Stimulated activated CD8-positive, alpha-beta memory T cell treated with anti-CD3 and anti-CD28 coated beads, Interleukin-7, amount 100 ng/mL, for 4 hours (primary cell): Measurements from ENCODE around the gene TBX2.

Experiments
- DNase-seq, 2 donors: peaks; one replicate each; pipeline ENCODE4 v3.0.0-alpha.2; 2020; ENCODE audit warnings: low read depth in 2 of 2

TBX2 gene

DNA sequence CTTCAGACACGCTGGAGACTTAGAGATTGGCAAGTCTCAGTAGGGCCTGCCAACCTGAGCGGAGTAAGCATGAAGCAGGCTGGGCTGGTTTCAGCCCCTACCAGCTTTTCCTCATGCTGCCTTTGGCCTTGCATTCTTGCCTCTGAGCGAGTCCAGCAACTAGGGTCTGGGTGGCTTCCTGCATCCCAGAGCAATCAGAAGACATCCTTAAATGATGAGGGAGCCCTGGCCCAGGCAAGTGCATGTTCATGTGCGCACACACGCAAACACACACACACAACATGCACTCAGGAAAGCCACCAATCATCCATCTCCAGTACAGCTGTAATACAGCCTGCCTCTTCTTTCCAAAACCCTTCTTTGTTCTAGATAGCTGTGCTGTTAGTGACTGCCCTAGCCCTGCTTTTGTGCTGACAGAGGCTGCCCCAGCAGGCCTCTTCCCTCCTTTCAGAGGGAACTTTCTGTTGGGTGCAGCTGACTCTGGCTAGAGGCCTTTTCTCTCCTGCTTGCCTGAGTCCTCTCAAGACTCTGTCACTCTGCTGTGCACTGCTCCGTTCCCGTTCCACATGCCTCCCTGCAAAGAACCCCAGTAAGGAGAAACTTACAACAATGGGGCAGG is 30.7 kb upstream of the TBX2 start:
- DNase-seq, result no peak

- DNase-seq, result no peak
Observed at GRCh38 chr17:61369751-61370150, 29.9 kb upstream of the TBX2 start.

GRCh38 chr17:61371179-61371578 is 28.5 kb upstream of the TBX2 start:
- DNase-seq, result no peak

DNA sequence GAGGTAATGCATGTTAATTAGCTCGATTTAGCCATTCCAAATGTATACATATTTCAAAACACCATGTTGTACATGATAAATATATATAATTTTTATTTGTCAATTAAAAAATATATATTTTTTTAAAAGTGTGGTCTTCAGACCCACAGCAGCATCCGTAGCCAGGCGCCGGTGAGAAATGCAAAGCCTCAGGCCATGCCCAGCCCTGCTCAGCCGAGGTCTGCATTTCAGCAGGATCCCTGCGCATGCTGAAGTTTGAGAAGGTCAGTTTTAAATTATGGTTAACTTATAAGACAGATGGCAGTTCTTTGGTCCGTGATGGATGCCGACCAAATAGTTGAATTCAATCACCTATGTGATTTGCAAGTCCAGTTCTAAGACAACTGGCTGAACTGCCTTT is 28.0 kb upstream of the TBX2 start:
- no peak for DNase-seq

DNA sequence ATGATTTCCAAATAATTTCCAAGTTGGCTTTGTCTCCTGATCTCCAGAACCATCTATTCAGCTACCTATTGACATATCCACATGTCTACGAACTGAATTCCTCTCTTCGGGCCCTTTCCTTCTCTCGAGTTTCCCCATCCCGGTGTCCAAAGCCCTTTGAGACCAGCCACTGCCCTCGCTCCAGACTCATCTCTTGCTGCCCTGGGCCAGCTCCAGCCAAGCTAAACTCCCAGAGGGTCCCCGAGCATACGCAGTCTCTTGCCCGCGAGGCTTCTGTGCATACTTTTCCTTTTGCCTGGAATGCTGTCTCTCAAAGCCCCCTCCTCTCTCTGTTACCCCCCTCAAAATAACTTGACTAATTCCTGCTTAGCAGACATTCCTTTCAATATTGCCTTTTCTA is 27.2 kb upstream of the TBX2 start:
- DNase-seq, result no peak

- no peak for DNase-seq
Observed at GRCh38 chr17:61376931-61377838, 22.5 kb upstream of the TBX2 start.

- DNase-seq, result no peak
Observed at GRCh38 chr17:61378658-61379456, 20.8 kb upstream of the TBX2 start.

- DNase-seq, result no peak
Observed at GRCh38 chr17:61379457-61380216, 20.0 kb upstream of the TBX2 start.

- DNase-seq, result no peak
Observed at GRCh38 chr17:61380217-61380835, 19.3 kb upstream of the TBX2 start.

DNA sequence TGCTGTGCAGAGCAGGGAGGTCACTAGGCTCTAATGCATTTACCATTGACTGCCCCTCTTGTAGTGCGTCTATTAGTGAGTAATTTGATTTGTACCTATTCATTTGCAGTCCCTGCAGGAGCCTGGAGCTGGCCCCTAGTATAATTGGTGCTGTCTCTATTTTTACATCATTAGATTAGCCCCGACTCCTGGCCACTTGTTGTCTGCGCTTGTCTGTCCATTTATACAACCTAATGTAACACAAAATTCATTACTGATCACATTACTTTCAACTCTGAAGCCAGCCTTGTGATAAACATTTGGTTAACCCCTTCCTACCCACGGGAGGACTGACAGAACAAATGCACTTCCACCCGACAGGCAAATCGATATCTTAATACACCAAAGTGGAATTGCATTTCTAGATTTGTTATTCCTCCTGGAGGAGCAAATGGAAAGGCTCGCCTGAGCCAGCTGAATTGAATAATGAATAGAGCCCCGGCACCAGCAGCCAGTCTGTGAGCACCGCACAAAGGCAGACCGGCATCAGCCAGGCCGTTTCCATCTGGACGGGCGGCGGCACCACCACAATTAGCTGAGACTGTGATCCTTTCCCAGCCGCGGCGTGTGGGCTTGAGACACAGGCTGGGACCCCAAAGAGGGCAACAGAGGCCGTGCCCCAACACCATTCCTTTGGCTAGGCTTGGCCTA is 18.7 kb upstream of the TBX2 start:
- no peak for DNase-seq

- no peak for DNase-seq
Observed at GRCh38 chr17:61381537-61381936, 18.1 kb upstream of the TBX2 start.

- DNase-seq, result no peak
Observed at GRCh38 chr17:61382796-61383688, 16.6 kb upstream of the TBX2 start.

- no peak for DNase-seq
Observed at GRCh38 chr17:61383689-61384201, 15.9 kb upstream of the TBX2 start.

DNA sequence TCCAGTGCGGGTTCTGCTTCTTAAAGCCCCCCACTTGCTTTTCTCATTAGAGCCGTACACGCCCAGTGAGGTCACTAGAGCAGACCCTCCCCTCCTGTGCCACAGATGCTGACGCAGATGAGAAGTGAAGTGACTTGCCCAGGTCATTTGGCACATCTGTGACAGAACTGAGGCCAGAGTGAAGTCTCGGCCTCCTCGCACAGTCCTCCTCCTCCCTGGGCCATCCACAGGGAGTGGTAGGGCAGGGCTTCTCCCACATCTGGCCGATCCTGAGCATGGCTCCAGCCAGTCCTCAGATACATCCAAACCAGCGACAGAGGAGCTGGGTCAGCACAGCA is 15.3 kb upstream of the TBX2 start:
- no peak for DNase-seq

DNA sequence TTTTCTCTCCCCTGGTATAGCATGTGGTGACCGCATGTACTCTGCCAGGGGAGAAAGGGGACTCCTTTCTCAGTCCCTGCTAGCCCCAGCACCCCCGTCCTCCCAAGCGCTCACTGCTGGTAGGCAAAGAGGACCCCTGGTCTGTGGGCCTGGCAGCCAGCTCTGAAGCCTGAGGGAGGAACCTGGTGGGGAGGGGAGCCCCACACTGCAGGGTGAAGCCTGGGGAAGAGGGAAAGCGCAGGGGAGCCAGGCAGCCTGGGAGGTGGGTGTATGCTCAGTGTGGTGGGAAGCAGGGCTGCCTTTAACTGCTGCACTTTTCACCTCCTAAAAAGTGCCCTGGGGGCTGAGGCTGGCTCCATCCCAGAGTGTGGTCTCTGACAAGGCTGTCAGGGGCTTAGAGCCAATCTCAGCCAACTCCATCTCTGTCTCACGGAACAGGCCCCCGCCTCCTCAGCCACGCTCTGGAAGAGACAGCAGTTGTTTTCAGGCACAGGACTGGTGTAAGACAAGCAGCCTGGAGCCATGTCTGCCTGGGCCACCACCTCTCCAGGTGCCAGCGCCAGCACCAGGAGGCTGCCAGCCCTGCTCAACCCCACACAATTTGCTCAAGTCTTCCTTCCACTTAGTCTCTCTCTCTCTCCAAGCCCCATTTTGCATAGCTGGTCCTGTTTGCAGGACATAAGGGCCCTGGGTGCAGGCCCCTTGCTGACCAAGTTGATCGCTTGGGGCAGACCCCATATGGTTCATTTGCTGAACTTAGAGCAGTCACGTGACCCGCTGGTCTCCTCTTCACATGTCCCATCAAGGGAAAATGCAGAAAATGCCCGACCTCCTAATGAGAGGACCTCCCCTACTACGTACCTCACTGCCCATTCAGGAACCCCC is 14.7 kb upstream of the TBX2 start:
- DNase-seq, result no peak

GRCh38 chr17:61385577-61386236 is 13.9 kb upstream of the TBX2 start:
- no peak for DNase-seq

DNA sequence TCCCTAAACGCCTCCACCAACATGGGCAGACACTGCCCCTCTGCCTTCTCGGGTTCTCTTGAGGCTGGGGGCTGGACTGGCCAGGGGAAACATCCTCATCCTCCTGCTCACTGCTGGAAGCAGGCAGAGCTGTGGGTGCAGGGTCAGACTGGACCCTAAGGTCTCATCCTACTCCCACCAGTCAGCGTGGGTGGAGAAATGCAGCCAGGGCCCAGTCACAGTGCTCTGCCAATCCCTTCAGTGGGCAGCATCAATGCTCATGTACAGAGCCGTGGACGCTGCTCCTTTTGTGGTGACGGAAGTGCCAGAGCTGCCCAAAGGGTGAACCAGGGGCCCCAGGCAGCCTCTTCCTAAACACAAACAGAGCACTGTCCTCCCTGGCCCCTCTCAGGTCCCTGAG is 13.4 kb upstream of the TBX2 start:
- DNase-seq, result no peak

- no peak for DNase-seq
Observed at GRCh38 chr17:61387011-61387410, 12.6 kb upstream of the TBX2 start.
